H9 (cell line): ENCODE data around the gene B3GNT9. TPM values are rescaled to one million over a fixed set of nuclear protein-coding genes. Genes with fewer than 3 reads are reported as not detected.

Experiments
- DNase-seq: peaks from one replicate; pipeline ENCODE4 v3.0.0-alpha.2; 2017
- H2AFZ ChIP-seq: one replicate; pipeline ENCODE4 v1.6.1; 2013; ENCODE audit warnings: mild to moderate bottlenecking, low read length, control low read depth, moderate library complexity
- H2AK5ac ChIP-seq: 2 replicates; pipeline ENCODE4 v1.6.1; 2013; ENCODE audit warnings: low read length, control low read depth, mixed read lengths; ENCODE audit not compliant: insufficient read length
- H2BK120ac ChIP-seq: one replicate; pipeline ENCODE4 v1.6.1; 2013; ENCODE audit warnings: low read depth, mild to moderate bottlenecking, low read length, control low read depth, inconsistent platforms; ENCODE audit not compliant: poor library complexity, severe bottlenecking
- H2BK12ac ChIP-seq: 2 replicates; pipeline ENCODE4 v1.6.1; 2013; ENCODE audit warnings: low read length, control low read depth, mixed read lengths, low read depth; ENCODE audit not compliant: insufficient read length
- H2BK15ac ChIP-seq: 2 replicates; pipeline ENCODE4 v1.6.1; 2013; ENCODE audit warnings: low read depth, low read length, control low read depth
- H2BK20ac ChIP-seq: one replicate; pipeline ENCODE4 v1.6.1; 2013; ENCODE audit warnings: low read depth, mild to moderate bottlenecking, low read length, control low read depth, inconsistent platforms; ENCODE audit not compliant: poor library complexity, severe bottlenecking
- H2BK5ac ChIP-seq: 2 replicates; pipeline ENCODE4 v1.6.1; 2013; ENCODE audit warnings: low read length, control low read depth, mixed read lengths; ENCODE audit not compliant: insufficient read length
- H3K14ac ChIP-seq: 2 replicates; pipeline ENCODE4 v1.6.1; 2013; ENCODE audit warnings: low read length, control low read depth; ENCODE audit not compliant: insufficient read depth
- H3K18ac ChIP-seq: 2 replicates; pipeline ENCODE4 v1.6.1; 2013; ENCODE audit warnings: low read depth, mild to moderate bottlenecking, mixed read lengths, low read length, control low read depth; ENCODE audit not compliant: insufficient read length
- H3K23ac ChIP-seq: 2 replicates; pipeline ENCODE4 v1.6.1; 2013; ENCODE audit warnings: low read length, control low read depth, mixed read lengths, low read depth; ENCODE audit not compliant: insufficient read length
- H3K23me2 ChIP-seq: 2 replicates; pipeline ENCODE4 v1.6.1; 2013; ENCODE audit warnings: low read depth, mild to moderate bottlenecking, mixed read lengths, low read length, control low read depth; ENCODE audit not compliant: insufficient read length, poor library complexity, severe bottlenecking
- H3K27ac ChIP-seq: 2 replicates; pipeline ENCODE4 v1.5.1; 2013; ENCODE audit warnings: low read length, control low read depth, mixed read lengths, low read depth; ENCODE audit not compliant: insufficient read length
- H3K27me3 ChIP-seq: 2 replicates; pipeline ENCODE4 v1.6.1; 2013; ENCODE audit warnings: low read length, control low read depth, inconsistent platforms; ENCODE audit not compliant: insufficient read depth
- H3K4ac ChIP-seq: 2 replicates; pipeline ENCODE4 v1.6.1; 2013; ENCODE audit warnings: low read depth, mild to moderate bottlenecking, control low read depth, inconsistent platforms, low read length, moderate library complexity
- H3K4me1 ChIP-seq: 2 replicates; pipeline ENCODE4 v1.6.1; 2013; ENCODE audit warnings: low read length, control low read depth, inconsistent platforms; ENCODE audit not compliant: insufficient read depth
- H3K4me2 ChIP-seq: 2 replicates; pipeline ENCODE4 v1.6.1; 2013; ENCODE audit warnings: low read length, control low read depth, mixed read lengths; ENCODE audit not compliant: insufficient read length, insufficient read depth
- H3K56ac ChIP-seq: 2 replicates; pipeline ENCODE4 v1.6.1; 2013; ENCODE audit warnings: low read depth, mild to moderate bottlenecking, mixed read lengths, low read length, control low read depth; ENCODE audit not compliant: insufficient read length
- H3K79me1 ChIP-seq: 2 replicates; pipeline ENCODE4 v1.6.1; 2013; ENCODE audit warnings: low read depth, mild to moderate bottlenecking, moderate library complexity, low read length, control low read depth, inconsistent platforms; ENCODE audit not compliant: insufficient read depth, poor library complexity, severe bottlenecking
- H3K79me2 ChIP-seq: 2 replicates; pipeline ENCODE4 v1.6.1; 2013; ENCODE audit warnings: low read length, control low read depth, inconsistent platforms; ENCODE audit not compliant: insufficient read depth
- H3K9ac ChIP-seq: 2 replicates; pipeline ENCODE4 v1.6.1; 2013; ENCODE audit warnings: low read length, control low read depth, mixed read lengths; ENCODE audit not compliant: insufficient read length; ENCODE audit errors: extremely low read depth
- H3K9me3 ChIP-seq: one replicate; pipeline ENCODE4 v1.6.1; 2013; ENCODE audit warnings: low read depth, low read length, inconsistent platforms; ENCODE audit not compliant: control insufficient read depth
- H3T11ph ChIP-seq: one replicate; pipeline ENCODE4 v1.6.1; 2013; ENCODE audit warnings: mild to moderate bottlenecking, low read length, control low read depth, inconsistent platforms
- H4K20me1 ChIP-seq: one replicate; pipeline ENCODE4 v1.6.1; 2013; ENCODE audit not compliant: control insufficient read depth, insufficient read length, insufficient read depth
- H4K5ac ChIP-seq: 2 replicates; pipeline ENCODE4 v1.6.1; 2013; ENCODE audit warnings: low read depth, mild to moderate bottlenecking, mixed read lengths, low read length, control low read depth; ENCODE audit not compliant: insufficient read length
- H4K8ac ChIP-seq: replicated peaks from 2 replicates; pipeline ENCODE4 v1.6.1; 2013; ENCODE audit warnings: low read length, control low read depth, mixed read lengths, low read depth; ENCODE audit not compliant: insufficient read length
- H4K91ac ChIP-seq: 2 replicates; pipeline ENCODE4 v1.6.1; 2013; ENCODE audit warnings: low read depth, mild to moderate bottlenecking, moderate library complexity, mixed read lengths, low read length, control low read depth; ENCODE audit not compliant: insufficient read length
- H3K27ac Mint-ChIP-seq, 3 experiments: 2 replicates in 2 of 3; 3 replicates in 1 of 3; pipeline ENCODE4 v1.8.0; 2020 to 2021; ENCODE audit warnings: mixed read lengths in 3 of 3, mild to moderate bottlenecking in 1 of 3, moderate library complexity in 1 of 3
- H3K27me3 Mint-ChIP-seq: 2 replicates; pipeline ENCODE4 v1.8.0; 2021; ENCODE audit warnings: low read depth, mild to moderate bottlenecking, moderate library complexity, mixed read lengths
- H3K36me3 Mint-ChIP-seq, 3 experiments: 2 replicates in 2 of 3; 3 replicates in 1 of 3; pipeline ENCODE4 v1.8.0; 2020 to 2021; ENCODE audit warnings: low read depth in 3 of 3, mixed read lengths in 3 of 3; ENCODE audit not compliant: insufficient read depth in 1 of 3
- H3K4me1 Mint-ChIP-seq, 2 experiments: 2 replicates each; pipeline ENCODE4 v1.8.0; 2020; ENCODE audit warnings: mixed read lengths in 2 of 2
- H3K4me3 Mint-ChIP-seq, 2 experiments: 2 replicates in 1 of 2; 3 replicates in 1 of 2; pipeline ENCODE4 v1.8.0; 2020 to 2021; ENCODE audit warnings: mild to moderate bottlenecking in 2 of 2, mixed read lengths in 2 of 2, moderate library complexity in 1 of 2
- H3K9me3 Mint-ChIP-seq, 2 experiments: 2 replicates in 1 of 2; 3 replicates in 1 of 2; pipeline ENCODE4 v1.8.0; 2020; ENCODE audit warnings: mild to moderate bottlenecking in 2 of 2, mixed read lengths in 2 of 2, moderate library complexity in 1 of 2
- CTCF ChIP-seq: fragments of 200-600 bp; sonication (generic); conservative IDR thresholded peaks from 3 replicates; pipeline ENCODE4 v1.8.0; 2021; ENCODE audit warnings: antibody characterized with exemption, mild to moderate bottlenecking
- WGBS: extraction: QIAGEN DNeasy Blood & Tissue Kit; methylation state at CpG from one replicate; pipeline ENCODE4 v1.1.7; 2013; ENCODE audit warnings: missing lambda C conversion rate, low lambda C conversion rate, mixed read lengths; ENCODE audit not compliant: insufficient read length; ENCODE audit errors: extremely low coverage; 5-methylcytosine and 5-hydroxymethylcytosine counted together
- total RNA-seq: library from RNA; stranded (reverse); gene quantifications from 2 replicates; pipeline ENCODE4 v1.2.1, GENCODE V29; 2021

The B3GNT9 gene
- total RNA-seq, 1 experiment from 2014 or later, result 11.2 TPM

- Histone ChIP-seq H3K79me1 (no peaks in the 10 kb centered on the region), H3K4me1 (no peaks in the 10 kb centered on the region), H3K27me3 (no peaks in the 10 kb centered on the region), H3K79me2 (no peaks in the 10 kb centered on the region), H4K8ac (no peak overlapping the region), H4K5ac (no peak overlapping the region), H2BK20ac (no peak overlapping the region), H3K9me3 (no peaks in the 10 kb centered on the region), H2AK5ac (no peak overlapping the region), H3K56ac (no peak overlapping the region), H3K9ac (no peak overlapping the region), H3K4ac (no peak overlapping the region), H2AFZ (no peak overlapping the region), H3K18ac (no peak overlapping the region), H4K91ac (no peak overlapping the region), H2BK120ac (no peak overlapping the region), H3K14ac (no peak overlapping the region), H2BK12ac (no peak overlapping the region), H2BK15ac (no peak overlapping the region), H3K27ac (no peak overlapping the region), H3T11ph (no peak overlapping the region), H3K23ac (no peak overlapping the region), H3K4me2 (no peak overlapping the region), H2BK5ac (no peak overlapping the region), H3K23me2 (no peaks in the 10 kb centered on the region), H4K20me1 (no peaks in the 10 kb centered on the region)
- Mint-ChIP-seq H3K27me3 (no peaks in the 10 kb centered on the region), H3K4me3 (no peak overlapping the region), H3K4me1 (no peaks in the 10 kb centered on the region), H3K36me3 (peaks cover 13 to 88% (median 72%) of the 10 kb centered on the region in 3 experiments), H3K27ac (no peak overlapping the region), H3K9me3 (no peaks in the 10 kb centered on the region)
- no peak for TF ChIP-seq CTCF
- DNase-seq, result no peak
- WGBS, result no CpG with 5 or more reads among the region's 9 CpGs
These were observed 8.5 kb downstream of the B3GNT9 start for GRCh38 chr16:67142342-67142741.
